NCI-H1105 (cell line): ENCODE measurements around the gene CADPS2.

Source experiments
- DNase-seq: peaks from one replicate; lab custom pipeline; 2025; lab: John Stamatoyannopoulos, UW

The CADPS2 gene

DNA sequence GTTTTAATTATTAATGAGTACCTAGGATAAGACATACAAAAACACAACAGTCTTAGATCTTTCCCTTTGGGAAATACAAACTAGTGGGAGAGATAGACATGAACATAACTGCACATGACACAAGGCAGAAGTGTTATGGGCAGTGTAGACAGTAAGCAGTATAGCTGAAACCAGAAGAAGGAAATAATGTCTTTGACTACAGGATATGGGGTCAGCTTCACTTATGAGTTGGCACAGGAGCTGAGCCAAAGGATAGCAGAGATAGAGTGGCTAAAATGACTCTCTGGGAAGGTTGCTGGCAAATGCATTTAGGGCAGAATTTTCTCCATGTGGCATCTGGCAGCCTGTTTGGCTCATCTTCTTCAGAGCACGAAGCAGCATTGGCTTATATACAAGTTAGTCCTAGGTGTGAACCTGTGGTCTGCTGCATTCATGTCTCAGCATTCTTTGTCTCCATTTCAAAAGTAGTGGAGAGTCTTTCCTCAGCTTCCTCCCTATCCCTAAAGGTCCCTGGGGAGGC is 521.4 kb downstream of the CADPS2 start:
- no peak for DNase-seq

DNA sequence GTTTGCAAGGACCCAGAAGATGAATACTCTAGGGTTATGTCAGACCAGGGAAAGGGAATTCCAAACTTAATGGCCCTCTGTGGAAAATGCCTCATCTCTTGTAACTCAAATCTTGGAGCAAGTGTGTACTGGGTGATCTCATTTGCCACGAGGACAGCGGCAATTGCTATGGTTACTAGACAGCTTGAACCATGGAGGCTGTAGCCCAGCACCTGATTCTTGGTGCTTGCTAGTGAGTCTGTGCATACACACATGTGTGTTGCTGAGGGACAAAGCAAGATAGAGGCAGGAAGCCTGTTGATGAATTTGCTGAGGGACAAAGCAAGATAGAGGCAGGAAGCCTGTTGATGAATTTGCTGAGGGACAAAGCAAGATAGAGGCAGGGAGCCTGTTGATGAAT is 523.1 kb downstream of the CADPS2 start:
- no peak for DNase-seq

DNA sequence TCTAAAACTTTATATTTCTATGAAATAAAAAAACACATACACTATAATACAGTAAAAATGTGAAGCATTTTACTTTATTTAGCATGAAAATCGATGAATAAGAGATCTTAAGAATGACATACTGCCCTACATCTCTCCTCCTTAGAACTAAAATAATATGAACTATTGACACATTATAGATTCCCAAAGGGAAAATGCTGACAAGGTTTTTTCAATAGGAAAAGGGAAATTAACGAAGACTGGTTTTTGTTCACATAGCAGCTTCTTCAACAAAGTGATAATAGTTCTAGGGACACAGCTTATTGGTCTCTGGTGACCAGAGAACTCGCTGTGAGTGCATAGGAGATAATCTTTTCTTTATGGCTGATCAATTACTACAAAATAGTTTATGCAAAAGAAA is 523.8 kb downstream of the CADPS2 start:
- DNase-seq = no peak

DNA sequence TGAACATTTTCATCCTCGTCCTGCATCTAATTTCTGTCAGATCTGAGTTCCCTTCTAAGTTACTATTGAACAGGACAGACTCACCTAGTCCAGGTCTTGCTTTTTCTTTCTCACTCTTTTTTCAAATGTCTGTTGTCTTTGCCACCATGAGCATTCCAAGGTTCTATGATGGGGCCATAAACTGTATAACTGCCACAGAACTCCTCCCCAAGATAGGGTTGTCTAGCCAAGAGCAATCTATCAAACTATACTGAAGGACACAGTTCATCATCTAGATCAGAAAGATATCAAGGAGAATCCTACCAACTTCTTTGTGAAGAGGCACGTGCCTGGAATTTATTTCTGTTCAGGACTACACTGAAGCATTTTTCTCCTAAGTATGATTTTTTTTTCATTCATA is 531.6 kb downstream of the CADPS2 start:
- no peak for DNase-seq

DNA sequence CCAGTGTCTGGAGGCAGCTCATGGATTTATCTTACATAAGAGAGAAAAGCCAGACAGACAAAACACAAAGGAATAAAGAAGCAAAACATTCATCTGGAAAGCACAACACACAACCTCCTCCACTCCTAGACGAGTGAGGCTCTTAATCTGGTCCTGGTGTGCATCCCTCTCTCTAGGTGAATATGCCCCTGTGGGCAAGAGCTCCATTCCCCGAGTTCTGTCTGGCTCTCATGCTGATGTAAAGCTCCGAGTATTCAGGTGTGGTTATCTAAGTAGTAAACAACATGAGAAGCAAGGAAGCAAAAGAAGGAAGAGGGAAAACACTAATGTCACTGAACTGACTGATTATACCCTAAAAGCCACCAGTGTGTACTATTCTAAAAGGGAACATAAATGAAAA is 533.8 kb downstream of the CADPS2 start:
- no peak for DNase-seq

DNA sequence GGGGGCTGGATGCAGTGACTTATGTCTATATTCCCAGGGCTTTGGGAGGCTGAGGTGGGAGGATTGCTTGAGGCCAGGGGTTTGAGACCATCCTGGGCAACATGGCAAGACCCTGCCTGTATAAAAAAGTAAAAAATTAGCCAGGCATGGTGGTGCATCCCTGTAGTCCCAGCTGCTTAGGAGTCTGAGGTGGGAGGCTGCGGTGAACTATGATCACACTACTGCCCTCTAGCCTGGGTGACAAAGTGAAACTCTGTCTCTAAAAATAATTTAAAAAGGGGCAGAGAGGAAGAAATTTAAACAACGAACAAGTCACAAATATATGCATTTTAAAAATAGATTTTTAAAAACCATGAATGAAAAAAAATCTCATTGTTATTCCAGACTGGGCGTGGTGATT is 535.6 kb downstream of the CADPS2 start:
- DNase-seq = no peak

DNA sequence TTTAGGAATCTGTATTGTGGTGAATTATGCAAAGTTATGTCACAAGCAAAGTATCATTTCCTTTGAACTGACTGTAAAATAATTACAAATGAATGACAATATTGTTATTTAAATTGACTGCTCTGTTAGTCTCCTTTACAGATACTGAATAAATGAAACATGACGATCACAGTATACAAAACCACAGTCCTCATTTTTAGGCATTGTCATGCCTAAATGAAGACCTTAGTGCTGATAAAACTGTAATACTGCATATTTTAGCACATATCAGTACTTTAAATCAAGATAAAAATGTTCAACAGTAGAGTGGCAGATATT is 542.0 kb downstream of the CADPS2 start:
- DNase-seq = no peak

DNA sequence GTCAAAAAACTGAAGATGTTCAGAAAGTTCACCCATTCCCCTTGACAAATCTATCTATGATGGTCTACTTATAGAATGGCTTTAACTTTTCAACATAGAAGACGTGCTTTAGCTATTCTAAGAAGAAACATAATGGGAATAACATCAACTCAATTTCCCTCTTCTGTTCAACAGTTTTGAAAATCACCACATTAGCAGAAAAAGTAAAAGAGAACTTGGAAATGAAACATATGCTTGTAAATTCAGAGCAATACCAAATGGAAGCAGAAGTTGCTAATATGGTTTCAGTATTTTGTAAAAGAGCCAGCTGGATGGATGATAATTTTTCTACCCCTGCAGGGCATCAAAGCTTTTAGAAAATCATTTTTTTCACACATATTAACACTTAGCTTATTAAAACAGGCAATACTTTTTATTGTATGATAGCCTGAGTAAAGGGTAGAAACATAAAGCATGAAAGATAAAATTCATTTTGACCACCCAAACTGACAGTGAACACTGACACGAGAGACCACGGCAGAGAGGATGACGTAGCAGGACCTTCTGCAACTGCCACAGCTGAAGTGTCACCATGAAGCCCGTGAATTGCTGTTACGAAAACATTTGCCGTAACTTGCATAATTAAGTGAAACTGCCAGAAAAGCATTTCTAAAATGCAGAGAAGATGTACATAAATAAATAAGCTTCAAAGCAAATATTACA is 542.5 kb downstream of the CADPS2 start:
- DNase-seq = no peak

DNA sequence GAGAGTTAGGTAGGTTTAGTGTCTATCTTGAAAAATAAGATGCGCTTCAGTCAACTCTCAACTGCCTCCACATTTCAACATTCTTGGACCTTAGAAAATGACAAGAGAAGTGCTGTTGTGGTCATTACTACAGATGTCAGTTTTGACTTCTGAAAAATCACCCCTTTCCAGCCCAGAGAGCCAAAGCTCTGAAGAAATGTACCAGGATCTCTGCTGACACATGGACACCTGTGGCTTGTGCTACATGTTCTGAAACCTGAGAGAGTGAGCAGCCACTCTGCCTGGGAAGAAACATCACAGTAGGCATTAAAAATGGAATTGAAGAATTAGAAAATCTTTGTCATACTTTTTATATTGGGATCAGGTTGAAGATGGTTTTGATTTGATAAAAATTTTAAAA is 545.8 kb downstream of the CADPS2 start:
- no peak for DNase-seq

DNA sequence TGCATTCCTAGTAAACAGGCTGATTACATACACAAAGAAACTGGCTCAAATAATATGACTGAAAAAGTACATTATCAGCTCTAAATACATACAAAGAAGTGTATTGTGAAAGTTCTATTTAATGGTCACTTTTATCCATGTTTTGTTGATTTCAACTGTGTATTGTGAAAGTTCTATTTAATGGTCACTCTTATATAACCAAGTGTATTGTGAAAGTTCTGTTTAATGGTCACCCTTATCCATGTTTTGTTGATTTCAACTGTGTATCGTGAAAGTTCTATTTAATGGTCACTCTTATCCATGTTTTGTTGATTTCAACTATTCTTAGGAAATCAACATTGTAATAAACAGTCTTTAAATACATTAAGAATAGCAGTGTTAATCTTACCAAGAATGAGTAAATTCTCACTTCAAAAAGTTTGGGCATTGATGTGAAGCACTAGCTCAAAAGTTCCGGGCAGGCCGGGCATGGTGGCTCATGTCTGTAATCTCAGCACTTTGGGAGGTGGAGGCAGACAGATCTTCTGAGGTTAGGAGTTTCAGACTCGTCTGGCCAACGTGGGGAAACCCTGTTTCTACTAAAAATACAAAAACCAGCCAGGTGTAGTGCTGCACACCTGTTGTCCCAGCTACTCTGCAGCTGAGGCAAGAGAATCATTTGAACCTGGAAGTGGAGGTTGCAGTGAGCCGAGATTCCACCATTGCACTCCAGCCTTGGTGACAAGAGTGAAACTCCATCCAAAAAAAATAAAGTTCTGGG is 546.9 kb downstream of the CADPS2 start:
- DNase-seq = no peak

DNA sequence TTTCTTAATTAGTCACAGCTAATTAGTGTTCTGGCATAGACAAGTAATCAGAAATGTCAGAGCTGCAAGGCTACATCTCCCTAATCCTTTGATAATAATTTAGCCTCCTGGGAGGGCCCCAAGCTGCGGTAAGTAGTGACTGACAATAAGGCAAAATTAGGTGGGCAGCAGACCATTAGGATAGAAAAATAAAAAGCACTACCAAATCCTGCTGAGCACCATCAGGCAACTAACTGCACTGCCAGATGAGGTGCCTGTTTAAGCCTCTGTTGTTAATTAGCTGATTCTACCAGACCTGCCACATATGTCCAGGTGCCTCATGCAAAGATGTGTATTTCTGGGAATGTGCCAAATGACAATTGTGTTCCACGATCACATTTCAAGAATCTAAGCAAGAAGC is 549.2 kb downstream of the CADPS2 start:
- peak; percentile 27 for DNase-seq

DNA sequence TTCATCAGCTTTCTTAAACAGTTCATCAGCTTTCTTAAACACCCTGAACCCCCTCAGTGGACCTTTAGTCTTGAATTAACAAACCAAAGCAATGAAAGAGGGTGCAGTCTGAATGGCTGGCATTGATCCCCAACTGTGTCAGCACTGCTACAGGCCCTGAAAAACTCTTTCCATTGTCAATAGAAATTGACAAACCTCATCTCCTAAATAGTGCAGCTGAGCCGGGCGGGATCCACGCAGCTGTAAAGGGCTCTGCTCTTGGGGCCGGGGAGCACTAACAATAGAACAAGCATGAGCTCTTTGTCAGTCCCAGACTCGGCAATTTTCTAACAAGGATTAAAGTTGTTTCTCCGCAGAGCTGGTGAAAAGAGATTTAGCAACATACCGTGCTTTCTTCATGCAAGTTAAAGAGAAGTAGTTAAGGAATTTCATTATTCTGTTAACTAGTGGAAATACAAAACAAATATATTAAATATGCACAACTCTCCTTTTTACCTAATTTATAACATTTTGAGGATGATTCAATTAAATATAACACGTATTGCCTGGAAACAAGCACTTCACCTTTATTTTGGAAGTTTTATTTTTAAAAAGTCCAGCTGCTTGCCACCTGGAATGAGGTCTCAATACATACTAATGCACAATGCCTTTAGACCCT is 557.0 kb downstream of the CADPS2 start:
- no peak for DNase-seq

DNA sequence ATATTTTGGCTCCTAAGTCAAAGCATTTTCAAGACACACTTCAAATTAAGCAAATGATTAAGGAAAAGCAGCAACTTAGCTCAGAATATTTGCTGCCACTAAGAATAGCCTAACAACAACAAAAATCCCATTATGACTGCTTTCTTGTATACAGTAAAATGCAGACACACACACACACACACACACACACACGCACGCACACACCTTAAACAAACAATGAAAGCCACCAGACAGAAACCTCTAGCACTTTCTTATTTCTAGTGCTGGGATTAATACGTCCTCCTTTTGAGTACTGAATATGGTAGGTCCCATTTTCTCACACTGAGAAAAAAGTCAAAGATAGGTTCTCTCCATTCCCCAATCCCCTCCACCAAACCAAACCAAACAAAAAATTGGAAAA is 558.3 kb downstream of the CADPS2 start:
- no peak for DNase-seq

DNA sequence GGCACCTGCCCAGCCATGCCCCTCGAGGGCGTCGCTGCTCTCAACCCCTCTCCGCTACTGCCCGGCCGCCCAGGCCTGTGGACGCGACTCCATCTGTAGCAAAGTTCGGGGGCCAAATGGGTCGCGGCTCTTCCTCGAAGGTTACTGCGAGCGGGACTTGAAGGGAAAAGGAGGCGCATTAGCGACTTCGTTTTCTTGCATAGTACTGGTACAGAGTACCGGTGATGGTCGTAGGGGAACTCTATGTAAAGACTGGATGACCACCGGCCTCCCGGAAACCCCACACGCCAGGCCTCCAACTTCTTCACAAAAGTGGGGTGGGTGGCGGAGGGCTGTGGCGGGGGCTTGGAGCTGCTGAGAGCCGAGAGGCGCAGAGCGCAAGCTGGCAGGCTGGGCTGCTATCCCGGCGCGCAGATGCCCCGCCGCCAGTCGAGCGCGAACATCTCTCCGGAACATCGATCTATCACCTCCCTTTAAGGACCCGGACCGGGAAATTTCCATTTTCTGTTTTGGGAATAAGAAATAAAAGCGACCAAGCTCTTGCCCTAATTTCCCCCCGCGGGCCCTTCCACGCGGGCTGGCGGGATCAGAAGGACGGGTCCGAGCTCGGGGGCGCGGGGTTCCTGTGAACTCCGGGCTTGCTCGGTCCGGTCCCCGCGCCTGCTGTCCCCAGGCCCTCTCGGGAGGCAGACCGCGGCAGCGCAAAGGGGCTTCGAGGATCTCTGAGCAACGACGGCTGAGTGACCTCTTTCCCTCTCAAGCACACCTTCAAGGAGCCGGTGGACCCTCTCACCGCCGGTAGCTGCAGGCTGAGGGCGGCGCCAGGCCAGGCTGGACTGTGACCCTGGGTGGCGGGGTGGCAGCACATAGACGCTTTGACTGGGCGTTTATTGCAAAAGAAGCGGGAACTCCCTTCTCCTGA is 569.5 kb downstream of the CADPS2 start:
- DNase-seq = no peak

DNA sequence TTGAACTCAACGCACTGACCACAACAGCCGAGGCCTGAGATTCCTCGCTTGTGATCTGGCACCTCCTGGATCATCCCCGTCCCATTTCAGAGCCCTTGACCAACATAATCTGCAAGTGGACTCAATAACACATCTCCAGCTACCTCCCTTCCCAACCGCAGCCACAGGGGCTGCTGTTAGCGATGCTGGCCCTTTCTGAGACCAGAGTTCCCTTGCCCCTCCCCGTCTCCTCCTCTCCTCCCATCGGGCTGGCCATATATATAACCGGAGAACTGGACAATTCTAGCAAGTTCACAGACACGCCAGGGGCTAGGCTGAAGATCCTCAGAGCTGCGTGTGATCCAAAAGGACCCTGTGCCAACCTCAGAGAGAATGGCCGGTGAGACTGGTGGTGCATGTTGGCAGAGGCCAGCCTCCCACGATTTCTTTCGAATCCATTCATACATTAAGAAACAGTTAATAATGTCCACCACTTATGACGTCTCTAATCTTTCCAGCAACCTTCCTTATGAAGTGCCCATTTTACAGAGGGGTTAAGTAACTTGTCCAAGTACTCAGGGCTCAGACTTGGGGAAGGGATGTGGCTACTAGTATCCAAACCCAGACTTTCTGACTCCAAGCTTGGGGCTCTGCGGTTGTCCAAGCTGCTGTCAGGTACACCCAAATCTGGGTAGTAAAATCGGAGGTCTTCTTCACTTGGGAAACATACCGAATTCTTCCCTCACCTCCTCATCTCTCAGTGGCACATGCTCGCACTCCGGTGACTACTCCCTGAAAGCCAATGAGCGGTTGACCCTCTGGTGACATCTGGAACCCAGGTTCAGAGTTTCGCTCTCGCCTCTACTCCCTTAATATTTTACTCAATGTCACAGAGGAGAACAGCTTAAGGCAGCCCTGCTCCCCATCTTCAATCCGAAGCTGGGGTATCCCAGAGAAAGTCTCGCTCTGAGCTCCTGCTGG is 570.5 kb downstream of the CADPS2 start:
- no peak for DNase-seq

DNA sequence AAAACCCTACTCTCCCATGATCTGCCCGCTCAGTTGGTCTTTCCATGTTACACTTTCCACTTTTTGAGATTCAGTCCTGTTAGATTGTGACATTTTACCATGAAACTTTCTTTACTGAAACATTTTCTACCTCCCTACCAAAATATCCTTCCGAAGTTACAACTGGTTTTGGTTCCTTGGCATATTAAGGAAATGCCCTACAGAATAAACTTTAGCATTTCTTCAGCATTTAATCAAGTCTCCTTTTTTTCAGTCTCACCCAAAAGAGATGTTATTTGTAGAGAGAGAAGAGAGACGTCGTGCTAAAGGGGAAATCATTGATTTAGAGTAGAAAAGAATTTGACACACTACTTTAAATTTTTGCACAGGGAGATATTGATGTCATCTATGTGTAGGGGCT is 572.0 kb downstream of the CADPS2 start:
- no peak for DNase-seq

DNA sequence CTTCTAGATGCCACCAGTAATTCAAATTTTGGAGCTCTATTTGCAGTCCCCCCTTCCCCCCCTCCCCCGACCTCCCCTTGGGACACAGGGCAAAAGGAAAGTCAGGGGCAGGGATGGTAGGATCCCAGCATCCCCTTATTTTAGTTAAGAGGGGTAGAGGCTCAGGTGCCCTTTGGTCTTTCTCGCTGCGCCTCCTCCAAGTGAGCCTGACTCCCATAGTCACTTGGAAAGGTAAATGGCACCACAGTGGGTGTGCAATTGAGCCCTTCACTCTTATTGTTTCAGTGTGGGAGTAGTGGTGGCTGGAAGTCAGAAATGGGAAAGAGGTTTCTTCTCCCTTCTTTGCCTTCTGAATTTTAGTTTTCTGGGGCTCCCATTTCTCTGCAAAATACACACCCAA is 573.5 kb downstream of the CADPS2 start:
- DNase-seq = no peak

DNA sequence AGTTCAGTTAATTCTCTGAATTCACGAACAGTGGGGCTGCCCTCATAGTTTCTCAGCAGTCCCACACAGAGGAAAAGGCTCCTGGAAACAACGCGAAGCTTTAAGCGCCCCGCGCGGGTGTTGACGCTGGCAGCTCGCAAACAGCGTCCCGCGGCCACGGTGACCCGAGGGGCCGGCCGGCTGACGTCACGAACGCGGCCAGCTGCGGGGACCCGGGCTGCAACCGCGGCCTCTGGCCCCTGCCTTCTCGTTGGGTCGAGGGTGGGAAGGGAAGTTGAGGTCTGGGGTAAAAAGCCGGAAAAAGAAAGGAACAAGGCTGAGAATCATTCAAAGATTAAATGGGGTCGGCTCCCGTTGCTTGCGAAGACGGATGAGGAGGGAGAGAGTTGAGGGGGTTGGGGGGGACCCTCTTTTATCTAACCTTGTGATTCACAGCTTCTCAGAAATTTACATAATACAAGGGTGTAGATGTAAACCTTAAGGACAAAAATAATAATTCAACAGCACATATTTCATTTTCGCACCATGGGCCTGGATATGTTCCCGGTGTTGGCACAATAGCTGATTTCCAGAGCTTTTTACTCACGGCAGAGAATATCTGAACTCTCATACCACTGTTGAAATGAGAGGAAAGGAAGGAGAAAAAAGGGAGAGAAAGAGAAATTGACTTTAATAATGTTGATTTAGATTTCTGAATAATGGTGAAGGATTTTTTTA is 574.4 kb downstream of the CADPS2 start:
- no peak for DNase-seq

DNA sequence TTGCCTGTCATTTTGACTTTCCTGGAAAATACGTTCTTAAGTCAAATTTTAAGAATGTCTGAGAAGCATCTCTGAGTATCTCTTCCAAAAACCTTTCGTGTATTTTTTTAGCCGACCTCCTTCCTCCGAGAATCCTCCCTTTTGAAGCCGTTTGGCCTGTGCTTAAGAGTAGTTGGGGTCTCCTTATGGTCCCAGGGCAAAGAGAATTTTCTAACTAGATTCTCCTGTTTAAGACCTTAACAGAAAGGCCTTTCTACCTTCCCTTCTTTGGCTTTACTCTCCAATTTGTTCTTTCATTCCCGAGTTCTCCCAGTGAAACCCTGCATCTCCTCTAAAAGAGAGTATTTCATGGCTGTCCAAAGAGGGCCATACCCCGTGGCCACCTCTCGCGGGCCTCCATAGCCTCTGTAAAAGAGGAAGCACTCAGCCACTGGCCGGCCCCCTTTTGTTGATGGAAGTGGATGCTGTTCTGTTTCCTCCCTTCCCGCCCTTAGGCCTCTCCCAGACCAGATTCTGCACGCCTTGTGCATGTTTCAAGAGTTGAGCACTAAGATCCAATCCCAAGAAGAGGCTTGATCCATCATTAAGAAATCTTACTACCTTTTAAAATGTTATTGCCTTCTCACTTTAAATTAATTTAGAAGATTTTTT is 575.1 kb downstream of the CADPS2 start:
- DNase-seq = no peak
